ENCODE measurements around the gene KIF2A. TPM values are rescaled to one million over a fixed set of nuclear protein-coding genes. Genes with fewer than 3 reads are reported as not detected.

KIF2A gene
- total and polyA plus RNA-seq, 2 of the 13 experiments (the other 11 are each of a cell fraction or from before 2014, with no cell fraction given), result 8.5 to 19.2 TPM

GRCh38 chr5:62403411-62404250 is 97.6 kb downstream of the KIF2A start, which contains the start of gene DIMT1 (continued):
- TF ChIP-seq AHDC1 (CRISPR knock-in tag; IDR thresholded peaks at IDR 0.05; ENCODE audit: borderline replicate concordance) (peak; percentile 79), ZNF784 (CRISPR knock-in tag; IDR thresholded peaks at IDR 0.05; ENCODE audit: borderline replicate concordance) (peak; percentile 78; the same call in 1 of the 2 replicates), GMEB2 (CRISPR knock-in tag; IDR thresholded peaks at IDR 0.05; ENCODE audit: low read depth) (peak; percentile 65; the same call in 1 of the 2 replicates), ZNF572 (CRISPR knock-in tag; IDR thresholded peaks at IDR 0.05) (peak; percentile 96), ZNF326 (CRISPR knock-in tag; IDR thresholded peaks at IDR 0.05; ENCODE audit: borderline replicate concordance) (no peak), THAP9 (CRISPR knock-in tag; IDR thresholded peaks at IDR 0.05; ENCODE audit: borderline replicate concordance) (peak; percentile 82), ZNF547 (CRISPR knock-in tag; IDR thresholded peaks at IDR 0.05) (peak; percentile 88), CTCF (CRISPR knock-in tag; IDR thresholded peaks at IDR 0.05) (0 out of 2 replicates have a peak, but pooled peaks have one; percentile 6), GMEB1 (CRISPR knock-in tag; IDR thresholded peaks at IDR 0.05; ENCODE audit: borderline replicate concordance) (peak; percentile 89), HDAC2 (CRISPR knock-in tag; IDR thresholded peaks at IDR 0.05) (peak; percentile 72), YEATS2 (CRISPR knock-in tag; IDR thresholded peaks at IDR 0.05; ENCODE audit: borderline replicate concordance) (peak; percentile 72; the same call in 1 of the 2 replicates)
